Right renal cortex interstitium (tissue), 3 donors: ENCODE results near the gene HACD1. TPM values are rescaled to one million over a fixed set of nuclear protein-coding genes. Genes with fewer than 3 reads are reported as not detected.
A peak's percentile ranks its signal among the peaks of the same experiment; 100 is the strongest.
"Not testable (repeated sequence)": the region's sequence is repeated elsewhere in the genome, so short reads cannot be mapped to it uniquely, and the experiment has no call there.

Experiments used
- DNase-seq, 3 donors: peaks; one replicate each; pipeline ENCODE4 v3.0.0-alpha.2; 2013; ENCODE audit warnings: low read depth in 3 of 3, low spot score in 2 of 3
- polyA plus RNA-seq, 3 donors: library from polyadenylated mRNA; unstranded; fragments of 120-200 nt; gene quantifications; one replicate each; pipeline ENCODE4 v1.2.1, GENCODE V29; 2013; ENCODE audit not compliant: insufficient read length in 3 of 3

HACD1 gene
- polyA plus RNA-seq, 3 donors = 11.2 to 16.3 (median 13.4) TPM

GRCh38 chr10:17643755-17644484, 26.7 kb upstream of the HACD1 start, which contains the start of gene STAM:
Gene STAM (plus strand): TSS chr10:17644151. CDS start chr10:17644340, 189 bp downstream.
- DNase-seq = peak; percentile 92 to 99 (median 95)

DNA sequence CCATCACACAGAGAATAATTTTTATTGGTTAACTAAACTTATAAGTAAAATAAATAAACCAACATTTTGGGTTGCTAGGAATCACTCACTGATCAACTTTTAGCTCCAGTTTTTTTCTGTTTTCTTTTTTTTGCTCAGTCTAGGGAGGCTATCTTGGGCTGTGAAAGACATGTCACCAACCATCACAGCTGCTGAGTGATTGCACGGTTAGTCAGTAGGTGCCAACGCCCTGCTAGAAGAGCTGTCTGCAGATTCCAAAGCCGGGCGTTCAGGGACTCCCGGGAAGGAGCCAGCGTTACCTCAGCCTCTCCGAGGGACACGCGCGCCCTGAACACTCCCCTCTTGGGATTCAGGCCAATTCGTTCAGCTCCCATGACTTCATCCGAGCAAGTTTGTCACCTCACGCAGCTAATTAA, 26.2 kb upstream of the HACD1 start:
- DNase-seq = peak in 1 of 3 donors; percentile 10

GRCh38 chr10:17640331-17640816, 23.2 kb upstream of the HACD1 start:
- no peak for DNase-seq

- no peak for DNase-seq
Measured at GRCh38 chr10:17637869-17638268, 20.7 kb upstream of the HACD1 start.

DNA sequence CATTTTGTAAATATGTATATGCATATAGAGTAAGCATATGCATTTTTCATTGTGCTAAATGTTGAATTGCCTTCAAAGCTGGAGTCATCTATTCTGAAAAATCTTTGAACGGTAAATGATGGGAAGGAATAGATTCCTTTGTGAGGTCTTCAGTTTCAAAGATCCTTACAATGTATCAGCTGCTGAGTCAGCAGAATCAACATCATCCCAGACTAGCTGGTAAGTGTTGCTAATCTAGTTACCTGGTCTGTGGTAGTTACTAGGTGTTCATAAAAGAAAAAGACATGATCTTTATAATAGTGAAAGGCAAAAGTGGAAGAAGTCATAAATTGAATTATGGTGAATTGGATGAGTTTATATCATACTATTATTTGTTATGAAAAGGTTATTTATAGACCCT, 16.2 kb upstream of the HACD1 start:
- DNase-seq = no peak

GRCh38 chr10:17632590-17632989, 15.4 kb upstream of the HACD1 start:
- DNase-seq = not testable (repeated sequence)

DNA sequence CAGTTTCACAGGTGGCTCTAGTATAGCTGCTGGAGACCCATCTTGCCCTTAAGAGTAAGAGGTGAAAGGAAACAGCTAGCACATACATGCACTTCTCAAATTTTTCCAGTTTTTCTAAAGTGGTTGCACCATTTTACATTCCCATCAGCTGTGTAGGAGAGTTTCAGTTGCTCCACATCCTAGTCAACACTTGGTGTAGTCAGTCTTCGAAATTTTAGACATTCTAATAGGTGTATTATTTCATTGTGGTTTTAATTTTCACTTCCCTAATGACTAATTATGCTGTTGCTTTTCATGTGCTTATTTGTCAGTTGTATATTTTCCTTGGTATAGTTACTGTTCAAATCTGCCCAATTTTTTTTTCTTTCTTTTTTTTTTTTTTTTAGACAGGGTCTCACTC, 9.5 kb upstream of the HACD1 start:
- no peak for DNase-seq

DNA sequence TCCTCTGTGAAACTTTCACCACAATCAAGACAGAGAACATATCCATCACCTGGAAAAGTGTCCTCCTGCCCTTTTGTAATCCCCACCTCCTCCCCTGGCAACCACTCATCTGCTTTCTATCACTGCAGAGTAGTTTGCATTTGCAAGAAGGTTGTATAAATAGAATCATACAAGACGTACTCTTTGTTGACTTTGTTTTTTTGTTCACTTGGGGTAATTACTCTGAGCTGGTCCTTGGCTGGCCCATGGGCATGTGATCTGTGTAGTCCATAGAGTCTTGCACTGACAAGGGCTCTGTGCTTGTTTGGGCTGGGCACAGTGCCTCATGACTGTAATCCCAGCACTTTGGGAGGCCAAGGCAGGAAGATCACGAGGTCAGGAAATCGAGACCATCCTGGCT, 7.8 kb upstream of the HACD1 start:
- no peak for DNase-seq

GRCh38 chr10:17622061-17622460, 4.9 kb upstream of the HACD1 start:
- no peak for DNase-seq

- DNase-seq = peak; percentile 8 to 43 (median 23)
Measured at GRCh38 chr10:17616403-17617030, 657 bp downstream of the HACD1 start.

DNA sequence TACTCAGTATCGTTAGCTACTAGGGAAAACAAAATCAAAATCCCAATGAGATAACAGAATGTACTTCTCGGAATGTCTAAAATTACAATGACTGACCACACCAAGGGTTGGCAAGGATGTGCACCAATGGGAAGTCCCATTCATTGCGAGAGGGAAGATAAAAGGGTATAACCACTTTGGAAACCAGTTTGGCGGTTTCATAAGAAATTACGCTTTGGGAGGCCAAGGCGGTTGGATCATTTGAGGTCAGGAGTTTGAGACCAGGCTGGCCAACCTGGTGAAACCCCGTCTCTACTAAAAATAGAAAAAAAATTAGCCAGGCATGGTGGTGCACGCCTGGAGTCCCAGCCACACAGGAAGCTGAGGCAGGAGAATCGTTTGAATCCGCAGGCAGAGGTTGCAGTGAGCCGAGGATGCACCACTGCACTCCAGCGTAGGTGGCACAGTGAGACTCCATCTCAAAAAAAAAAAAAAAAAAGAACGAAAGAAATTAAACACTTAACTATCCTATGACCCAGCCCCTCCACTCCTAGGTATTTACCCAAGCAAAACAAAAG, 7.6 kb downstream of the HACD1 start:
- no peak for DNase-seq

- peak in 1 of 3 donors; percentile 12 for DNase-seq
Measured at GRCh38 chr10:17607603-17608332, 9.4 kb downstream of the HACD1 start.

DNA sequence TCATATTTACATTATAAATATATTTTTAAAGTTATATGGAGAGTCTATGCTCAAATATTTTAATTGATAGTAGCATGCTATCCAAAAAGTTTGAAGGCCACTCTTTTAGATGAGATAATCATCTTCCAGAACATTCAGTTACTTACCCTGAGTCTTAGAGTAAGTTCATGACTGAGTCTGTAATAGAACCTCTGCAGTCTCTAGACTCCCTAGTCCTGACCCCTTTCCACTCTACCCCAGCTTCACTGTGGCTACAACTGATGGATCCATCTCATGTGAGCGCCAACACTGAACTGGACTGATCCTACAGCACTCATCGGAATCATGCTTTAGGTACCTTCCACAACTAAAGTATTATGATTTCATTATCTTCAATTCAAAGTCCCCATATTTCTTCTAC, 10.1 kb downstream of the HACD1 start:
- no peak for DNase-seq

GRCh38 chr10:17606547-17607040, 10.6 kb downstream of the HACD1 start:
- no peak for DNase-seq

GRCh38 chr10:17605936-17606335, 11.2 kb downstream of the HACD1 start:
- DNase-seq = no peak

GRCh38 chr10:17599089-17599488, 18.1 kb downstream of the HACD1 start:
- DNase-seq = no peak

DNA sequence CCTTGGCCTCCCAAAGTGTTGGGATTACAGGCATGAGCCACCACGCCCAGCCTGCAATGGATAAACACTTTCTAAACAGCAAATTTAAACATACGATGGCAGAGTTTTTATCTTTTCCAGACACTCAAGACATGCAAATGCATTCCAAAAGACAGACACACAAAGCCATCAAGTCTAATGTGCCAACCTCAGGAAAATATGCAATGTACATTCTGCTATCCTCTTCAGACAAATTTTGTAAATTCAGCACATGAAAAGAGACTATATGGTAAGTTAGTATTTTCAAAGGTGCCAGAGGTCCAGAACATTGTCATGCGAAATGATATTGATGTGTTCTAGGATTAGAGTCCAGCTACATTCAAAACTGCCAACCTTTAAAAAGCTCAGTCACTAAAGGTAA, 19.8 kb downstream of the HACD1 start:
- DNase-seq = no peak

- DNase-seq = no peak
Measured at GRCh38 chr10:17590969-17591645, 26.1 kb downstream of the HACD1 start.

DNA sequence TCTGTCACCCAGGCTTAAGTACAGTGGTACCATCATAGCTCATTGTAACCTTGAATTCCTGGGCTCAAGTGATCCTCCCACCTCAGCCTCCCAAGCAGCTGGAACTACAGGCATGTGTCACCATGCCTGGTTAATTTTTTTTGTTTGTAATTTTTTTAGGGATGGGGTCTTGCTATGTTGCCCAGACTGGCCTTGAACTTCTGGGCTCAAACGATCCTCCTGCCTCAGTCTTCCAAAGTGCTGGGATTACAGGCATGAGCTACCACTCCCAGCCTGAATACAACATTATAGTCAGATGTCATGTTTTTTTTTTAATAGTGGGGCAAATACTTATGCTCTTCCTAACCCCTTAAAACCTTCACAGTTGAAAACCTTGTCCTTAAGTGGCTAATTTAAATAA, 27.9 kb downstream of the HACD1 start:
- DNase-seq = not testable (repeated sequence)

- DNase-seq = no peak
Measured at GRCh38 chr10:17588420-17588819, 28.8 kb downstream of the HACD1 start.
